OCI-LY3 (cell line): ENCODE results near the gene HCFC1R1.

Experiments used
- EZH2phosphoT487 ChIP-seq: fragments of 200-600 bp; shearing (Covaris generic); IDR thresholded peaks from 2 replicates; pipeline ENCODE4 v1.6.1; 2018; ENCODE audit warnings: antibody characterized with exemption, mixed run types, low read depth
- TF ChIP-seq, protein P1 (sequence below): fragments of 200-600, 300-600 bp; sonication (generic); IDR thresholded peaks from 2 replicates; pipeline ENCODE4 v1.5.1; 2014; ENCODE audit warnings: antibody characterized with exemption, low read length, low read depth

- TF ChIP-seq, protein P1, sequence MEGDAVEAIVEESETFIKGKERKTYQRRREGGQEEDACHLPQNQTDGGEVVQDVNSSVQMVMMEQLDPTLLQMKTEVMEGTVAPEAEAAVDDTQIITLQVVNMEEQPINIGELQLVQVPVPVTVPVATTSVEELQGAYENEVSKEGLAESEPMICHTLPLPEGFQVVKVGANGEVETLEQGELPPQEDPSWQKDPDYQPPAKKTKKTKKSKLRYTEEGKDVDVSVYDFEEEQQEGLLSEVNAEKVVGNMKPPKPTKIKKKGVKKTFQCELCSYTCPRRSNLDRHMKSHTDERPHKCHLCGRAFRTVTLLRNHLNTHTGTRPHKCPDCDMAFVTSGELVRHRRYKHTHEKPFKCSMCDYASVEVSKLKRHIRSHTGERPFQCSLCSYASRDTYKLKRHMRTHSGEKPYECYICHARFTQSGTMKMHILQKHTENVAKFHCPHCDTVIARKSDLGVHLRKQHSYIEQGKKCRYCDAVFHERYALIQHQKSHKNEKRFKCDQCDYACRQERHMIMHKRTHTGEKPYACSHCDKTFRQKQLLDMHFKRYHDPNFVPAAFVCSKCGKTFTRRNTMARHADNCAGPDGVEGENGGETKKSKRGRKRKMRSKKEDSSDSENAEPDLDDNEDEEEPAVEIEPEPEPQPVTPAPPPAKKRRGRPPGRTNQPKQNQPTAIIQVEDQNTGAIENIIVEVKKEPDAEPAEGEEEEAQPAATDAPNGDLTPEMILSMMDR, result peak; percentile 60
- TF ChIP-seq EZH2phosphoT487, result no peak
Measured at GRCh38 chr16:3059041-3059722, 35.4 kb upstream of the HCFC1R1 start.
